ENCODE results near the gene COIL.
"Not testable (repeated sequence)": the region's sequence is repeated elsewhere in the genome, so short reads cannot be mapped to it uniquely, and the experiment has no call there.

Gene COIL

GRCh38 chr17:56978441-56979090, 17.7 kb upstream of the COIL start:
- DNase-seq: peak; percentile 15 to 41

DNA sequence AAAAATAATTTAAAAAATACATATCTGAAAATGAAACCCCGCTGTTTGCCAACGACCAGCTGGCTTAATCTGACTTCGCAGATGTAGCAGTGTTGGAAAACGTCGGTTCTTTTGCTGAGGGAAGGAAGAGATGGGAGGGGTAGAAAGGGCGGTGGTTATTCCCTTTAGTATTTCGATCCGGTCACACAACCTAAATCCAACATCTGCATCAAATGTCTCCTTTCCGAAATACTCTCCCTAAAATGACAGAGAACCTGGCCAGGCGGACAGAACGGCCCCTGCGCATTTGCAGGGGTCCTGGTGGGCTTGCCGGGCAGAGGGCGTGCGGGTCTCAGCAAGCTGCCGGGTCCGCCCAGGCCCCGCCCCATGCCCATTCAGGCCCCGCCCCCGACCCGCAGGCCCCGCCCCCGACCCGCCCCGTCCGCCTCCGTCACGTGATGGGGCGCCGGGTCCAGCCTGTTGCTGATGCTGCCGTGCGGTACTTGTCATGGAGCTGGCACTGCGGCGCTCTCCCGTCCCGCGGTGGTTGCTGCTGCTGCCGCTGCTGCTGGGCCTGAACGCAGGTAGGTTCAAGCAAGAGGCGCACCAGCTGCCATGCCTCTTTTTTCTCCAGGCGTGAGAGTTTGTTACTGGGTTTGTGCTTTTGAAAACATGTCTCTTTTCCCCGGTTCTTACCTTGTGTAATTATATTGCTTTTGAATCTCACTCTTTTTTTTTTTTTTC, 17.0 kb upstream of the COIL start, which contains the start of gene SCPEP1:
Gene SCPEP1, plus strand, starts transcription at position 459 of the 723 bp plus-strand sequence. Its CDS starts 29 bp downstream, at position 488.
- peak; percentile 75 to 92 for DNase-seq

DNA sequence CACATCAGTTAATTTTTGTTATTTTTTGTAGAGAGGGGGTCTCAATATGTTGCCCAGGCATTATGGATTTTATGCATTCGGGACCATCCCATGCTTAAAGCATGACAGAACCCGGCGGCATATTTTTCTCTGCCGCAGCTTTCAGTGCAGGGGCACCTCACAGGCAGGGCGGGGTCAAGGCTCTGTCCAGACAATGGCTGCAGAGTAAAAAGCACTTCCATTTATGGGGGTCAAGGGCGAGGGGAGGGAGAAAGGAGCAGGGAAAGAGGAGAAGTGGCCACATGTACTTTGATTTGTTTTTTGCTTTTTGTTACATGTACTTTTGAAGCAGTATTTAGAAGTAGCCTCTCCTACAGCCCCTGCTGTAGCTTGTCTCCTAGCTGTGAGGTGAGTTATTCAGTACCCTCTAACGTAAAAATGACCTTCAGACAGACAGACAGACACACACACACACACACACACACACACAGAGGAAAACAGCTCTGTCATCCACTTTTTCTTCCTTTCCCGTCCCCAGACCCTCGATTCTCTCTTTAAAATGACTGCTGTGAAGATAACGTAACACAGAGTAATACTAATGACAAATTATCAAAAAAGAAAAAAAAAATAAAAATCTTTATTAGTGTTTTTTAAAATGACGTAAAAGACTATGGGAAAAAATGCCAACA, 16.2 kb upstream of the COIL start:
- no peak for DNase-seq

DNA sequence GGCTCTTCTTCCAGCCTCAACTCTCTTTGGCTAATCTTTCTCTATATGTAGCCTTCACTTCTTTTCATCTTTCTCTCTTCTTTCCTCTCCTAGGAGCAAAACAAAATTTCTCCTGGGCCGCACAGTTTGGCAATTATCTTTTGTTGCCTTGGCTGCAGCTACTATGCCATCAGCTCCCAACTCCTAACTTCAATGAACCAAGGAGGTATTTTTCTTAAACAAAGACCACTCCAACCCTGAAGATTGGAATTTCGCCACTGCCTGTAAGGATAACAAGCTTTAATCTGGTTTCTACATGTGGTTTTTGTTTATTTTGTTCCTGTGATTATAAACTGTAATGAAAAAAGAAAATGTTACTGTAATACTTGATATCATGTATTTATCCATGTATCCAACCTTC, 14.8 kb upstream of the COIL start:
- no peak for DNase-seq

DNA sequence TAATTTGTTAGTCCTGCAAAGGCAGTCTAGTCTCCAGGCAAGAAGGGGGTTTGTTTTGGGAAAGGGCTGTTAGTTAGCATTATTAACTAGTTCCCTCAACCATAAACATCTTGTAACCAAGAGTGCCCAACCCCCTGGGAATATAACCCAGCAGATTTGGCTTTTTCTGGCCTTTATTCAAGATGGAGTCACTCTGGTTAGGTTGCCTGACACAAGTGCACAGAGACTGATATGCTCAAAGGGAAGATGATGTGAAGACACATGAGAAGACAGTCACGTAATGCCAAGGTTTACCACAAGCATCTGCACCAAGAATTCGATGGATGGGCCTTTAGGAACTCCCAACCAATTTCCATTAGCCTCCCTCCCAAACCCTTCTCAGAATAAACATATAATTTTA, 13.2 kb upstream of the COIL start:
- no peak for DNase-seq

- peak in 1 of 2 experiments; percentile 29 for DNase-seq
These were observed 12.7 kb upstream of the COIL start for GRCh38 chr17:56973520-56973919.

DNA sequence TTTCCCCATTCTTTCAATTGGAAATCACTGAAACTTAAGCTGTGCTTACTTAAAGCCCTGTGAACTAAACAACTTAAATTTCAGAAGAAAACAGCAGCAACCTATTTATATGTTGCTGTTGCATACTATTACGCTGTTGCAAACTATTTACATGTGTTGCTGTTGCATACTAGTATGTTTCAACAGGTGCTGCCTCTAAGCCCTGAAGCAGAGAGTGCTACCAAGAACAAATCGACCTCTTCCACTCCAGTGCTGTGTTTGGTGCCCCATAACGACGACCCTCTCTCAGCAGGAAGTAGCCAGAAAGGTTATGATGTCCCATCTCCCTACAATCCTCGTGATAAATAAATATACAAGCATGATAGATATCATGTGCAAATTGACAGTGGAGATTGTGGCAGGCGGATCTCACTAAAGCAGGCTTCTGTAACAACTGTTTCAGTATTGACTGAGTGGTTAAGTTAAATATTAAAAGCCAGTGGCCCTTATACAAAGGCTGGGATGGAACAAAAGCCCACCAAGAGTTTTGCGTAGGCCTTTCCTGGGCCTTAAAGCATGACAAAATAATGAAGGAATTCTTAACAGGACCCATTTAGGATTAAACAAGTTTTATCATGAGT, 11.4 kb upstream of the COIL start:
- DNase-seq: no peak

DNA sequence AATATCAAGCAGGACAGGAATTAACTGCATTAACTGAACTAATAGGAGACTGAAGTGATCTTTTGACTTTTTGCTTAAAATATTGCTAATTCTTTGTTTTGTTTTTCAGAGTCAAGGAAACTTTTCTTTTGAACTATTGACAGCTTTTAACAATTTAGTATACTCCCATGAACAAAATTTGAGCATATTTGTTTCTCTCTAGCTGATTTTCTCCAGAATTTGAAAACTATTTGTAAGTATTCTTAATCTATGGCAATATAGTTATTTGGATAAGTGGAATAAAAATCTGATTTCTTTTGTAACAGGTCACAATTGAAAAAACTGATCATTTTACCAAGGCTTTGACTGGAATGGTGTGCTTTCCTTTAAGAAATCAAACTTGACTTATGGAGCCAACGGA, 10.1 kb upstream of the COIL start:
- DNase-seq: no peak

DNA sequence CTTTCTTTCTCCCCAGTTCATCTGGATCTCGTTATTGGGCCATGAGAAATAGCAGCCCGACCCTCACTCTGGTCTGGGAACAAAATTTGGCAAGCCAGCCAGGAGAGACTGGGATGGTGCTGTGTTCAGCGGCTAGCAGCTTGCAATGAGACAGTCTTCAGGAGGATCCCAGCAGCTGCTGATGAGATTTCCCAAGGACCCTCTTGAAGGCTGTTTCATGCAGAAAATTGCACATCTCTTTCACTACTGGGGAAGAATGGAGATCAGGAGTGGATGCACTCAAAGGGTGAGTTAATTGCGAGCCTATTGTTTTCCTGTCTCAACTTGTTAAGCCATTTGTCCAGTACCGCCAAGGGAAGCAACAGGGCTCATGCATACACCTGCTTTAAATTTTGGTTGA, 5.5 kb upstream of the COIL start:
- DNase-seq: no peak

GRCh38 chr17:56965681-56966080, 4.8 kb upstream of the COIL start:
- not testable (repeated sequence) for DNase-seq

GRCh38 chr17:56965241-56965640, 4.4 kb upstream of the COIL start:
- DNase-seq: not testable (repeated sequence)

- DNase-seq: no peak
These were observed 3.9 kb downstream of the COIL start for GRCh38 chr17:56956992-56957391.

GRCh38 chr17:56949595-56949994, 11.3 kb downstream of the COIL start:
- no peak for DNase-seq

DNA sequence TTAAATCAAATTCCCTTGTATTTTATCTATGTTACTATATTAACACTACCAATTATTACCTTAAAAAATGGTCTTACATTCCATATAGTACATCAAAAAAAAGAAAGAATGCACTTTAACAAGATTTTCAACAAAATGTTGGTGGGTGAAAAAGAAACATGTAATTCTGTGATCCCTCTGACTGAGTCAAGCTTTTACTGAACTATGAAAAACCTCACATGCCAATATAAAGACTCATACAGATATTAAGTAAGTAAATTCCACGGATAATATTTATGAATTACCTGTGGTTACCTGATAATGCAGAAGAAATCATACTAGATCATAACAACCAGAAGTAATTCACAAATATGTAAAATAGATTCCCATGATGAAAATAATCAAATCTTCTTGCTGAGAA, 12.4 kb downstream of the COIL start:
- DNase-seq: no peak

DNA sequence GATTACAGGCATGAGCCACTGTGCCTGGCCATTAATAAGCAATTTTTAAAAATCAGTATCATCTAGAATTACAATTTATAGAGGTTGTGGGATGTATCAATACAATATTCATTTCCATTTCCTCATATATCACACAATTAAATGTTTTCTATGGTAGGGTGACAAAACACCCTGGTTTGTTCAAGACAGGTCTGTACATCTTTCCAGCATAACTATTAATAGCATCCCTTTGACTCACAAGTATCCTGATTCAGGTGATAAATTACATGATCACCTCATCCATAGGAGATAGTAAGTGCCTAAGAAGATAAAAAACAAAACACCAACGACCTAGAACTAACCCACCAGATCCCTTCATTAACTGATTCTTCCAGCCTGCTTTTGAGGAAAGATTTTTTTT, 13.1 kb downstream of the COIL start:
- DNase-seq: no peak

GRCh38 chr17:56945938-56946505, 14.8 kb downstream of the COIL start:
- DNase-seq: no peak

- DNase-seq: no peak
These were observed 17.2 kb downstream of the COIL start for GRCh38 chr17:56943505-56944125.

DNA sequence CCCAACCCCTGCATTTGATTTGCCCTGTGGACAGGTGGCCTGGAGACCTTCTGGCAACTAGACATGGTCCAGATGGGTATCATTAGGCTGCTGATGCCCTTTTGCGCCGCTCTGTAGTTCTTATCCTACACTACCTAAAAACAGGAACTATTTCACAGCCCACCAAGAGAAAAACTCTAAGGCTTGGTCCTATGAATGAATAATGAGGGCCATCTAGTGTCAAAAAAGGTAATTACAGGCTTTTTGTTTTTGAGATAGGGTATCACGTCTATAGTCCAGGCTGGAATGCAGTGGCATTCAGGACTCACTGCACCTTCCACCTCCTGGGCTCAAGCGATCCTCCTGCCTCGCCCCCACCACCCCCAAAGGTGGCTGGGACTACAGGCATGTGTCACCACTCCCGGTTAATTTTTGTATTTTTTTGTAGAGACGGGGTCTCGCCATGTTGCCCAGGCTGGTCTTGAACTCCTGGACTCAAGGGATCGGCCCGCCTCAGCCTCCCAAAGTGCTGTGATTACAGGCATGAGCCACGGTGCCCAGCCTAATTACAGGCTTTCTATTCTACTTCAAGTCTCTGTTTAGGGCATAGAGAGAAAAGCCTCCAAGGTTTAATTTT, 20.9 kb downstream of the COIL start:
- DNase-seq: peak; percentile 37 to 81

- not testable (repeated sequence) for DNase-seq
These were observed 22.6 kb downstream of the COIL start for GRCh38 chr17:56938206-56938605.

- DNase-seq: no peak
These were observed 23.2 kb downstream of the COIL start for GRCh38 chr17:56937687-56938086.

DNA sequence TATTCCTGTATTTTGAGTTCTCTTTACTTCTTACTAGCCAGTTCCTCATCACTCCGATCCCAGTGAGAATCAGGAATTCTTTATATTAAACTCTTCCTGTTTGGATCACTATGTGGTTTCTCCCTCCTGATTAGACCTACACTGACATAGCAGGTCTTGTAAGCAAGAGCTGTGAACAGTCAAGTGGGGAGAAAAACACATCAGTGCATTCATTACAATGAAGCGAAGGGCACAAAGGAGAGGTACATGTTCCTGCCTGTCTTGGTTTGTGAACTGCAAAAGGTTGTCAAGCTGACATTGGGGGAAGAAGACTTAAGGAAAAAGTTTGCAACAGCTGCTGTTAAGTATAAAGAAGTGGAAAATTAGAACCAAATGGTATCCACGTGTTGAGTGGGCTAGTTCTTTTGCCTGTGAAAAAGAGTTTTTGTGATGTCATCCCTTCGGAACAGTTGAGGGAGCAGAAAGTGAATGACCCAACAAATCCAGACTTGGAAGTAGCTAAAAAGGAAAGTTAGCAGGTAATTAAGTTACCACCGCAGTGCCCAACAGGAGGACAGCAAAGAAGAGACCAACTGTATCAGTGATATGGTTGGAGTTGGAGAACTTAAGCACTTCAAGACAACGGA, 24.0 kb downstream of the COIL start:
- no peak for DNase-seq

DNA sequence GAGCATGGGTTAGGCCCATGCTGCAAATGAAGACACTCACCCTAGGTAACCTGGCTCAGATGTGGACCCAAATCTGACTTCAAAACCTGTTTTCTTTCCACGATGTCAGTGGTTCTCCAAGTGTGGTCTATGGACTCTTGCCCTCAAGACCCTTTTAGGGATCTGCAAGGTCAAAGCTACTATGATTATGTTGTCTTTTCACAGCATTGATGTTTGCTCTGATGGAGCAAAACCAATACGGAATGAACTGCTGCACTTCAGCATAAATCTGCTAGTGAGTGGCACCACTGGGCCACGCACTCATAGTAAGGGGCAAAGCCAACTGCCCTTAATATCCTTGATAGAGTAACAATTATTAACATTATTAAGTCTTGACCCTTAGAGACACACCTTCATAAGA, 25.4 kb downstream of the COIL start:
- no peak for DNase-seq

Data from NCI-H526 (cell line).